HG02970 (cell line): ENCODE results near the gene ZNF679.
"Not testable (repeated sequence)": the region's sequence is repeated elsewhere in the genome, so short reads cannot be mapped to it uniquely, and the experiment has no call there.

ENCODE experiments used
- ATAC-seq: cut with Tn5 transposase; IDR thresholded peaks from one replicate; pipeline ENCODE4 v1.9.1; 2021; ENCODE audit warnings: mild to moderate bottlenecking, moderate library complexity, moderate number of reproducible peaks; ENCODE audit not compliant: unreplicated experiment, low FRiP score

Gene ZNF679

DNA sequence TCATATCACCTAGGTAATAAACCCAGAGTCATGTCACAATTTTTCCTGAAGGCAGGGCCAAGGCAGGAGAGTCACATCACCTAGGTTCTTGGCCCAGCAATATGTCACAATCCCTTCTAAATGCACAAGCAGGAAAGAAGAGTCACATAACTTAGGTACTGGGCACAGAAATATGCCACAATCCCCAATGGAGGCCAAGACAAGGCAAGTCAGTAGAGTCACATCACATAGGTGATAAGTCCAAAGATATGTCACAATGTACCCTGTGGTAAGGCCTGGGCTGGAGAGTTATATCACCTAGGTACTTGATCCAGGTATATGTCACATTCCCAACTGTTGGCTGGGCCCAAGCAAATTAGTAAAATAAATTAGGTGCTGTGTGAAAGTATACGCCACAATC, at the start of gene ZNF679:
TSS of gene ZNF679 (plus strand) at position 301 of the 400 bp plus-strand sequence. CDS start 20,644 bp downstream, outside the sequence.
- not testable (repeated sequence) for ATAC-seq

DNA sequence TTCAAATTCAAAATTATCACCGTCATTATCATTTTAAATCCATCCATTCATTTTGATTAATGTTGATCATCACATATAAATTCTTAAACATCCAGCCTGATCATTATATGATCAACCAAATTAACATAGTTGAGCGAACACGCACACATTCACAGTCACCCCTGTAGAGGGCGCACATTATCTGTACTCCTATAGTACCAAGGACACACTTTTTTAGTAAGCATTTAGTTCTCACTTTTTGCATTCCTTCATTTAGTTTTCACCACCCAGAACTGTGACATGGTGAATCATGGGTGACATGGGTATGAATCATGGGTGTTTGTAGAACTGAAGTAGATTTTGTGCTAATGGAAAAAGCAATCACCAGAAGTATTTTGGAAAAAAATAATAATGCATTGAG, 47.3 kb upstream of the ZNF679 start:
- no peak for ATAC-seq

DNA sequence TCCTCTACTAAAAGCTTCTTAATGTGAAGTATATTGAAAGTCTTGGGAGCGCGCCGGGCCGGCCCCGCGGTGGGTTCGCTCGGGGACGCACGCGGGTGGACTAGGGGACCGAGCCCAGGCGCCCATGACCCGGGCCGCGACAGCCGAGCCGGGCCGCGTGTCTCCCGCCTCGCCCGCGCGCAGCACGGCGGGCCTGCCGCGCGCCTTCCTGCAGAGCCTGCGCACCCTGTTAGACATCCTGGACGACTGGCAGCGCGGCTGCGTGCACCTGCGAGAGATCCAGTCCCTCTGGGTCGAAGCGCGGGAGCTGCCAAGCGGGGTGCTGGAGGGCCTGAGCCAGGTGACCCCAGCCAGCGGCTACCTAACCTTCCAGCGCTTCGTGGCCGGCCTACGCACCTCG, 46.7 kb upstream of the ZNF679 start:
- no peak for ATAC-seq

DNA sequence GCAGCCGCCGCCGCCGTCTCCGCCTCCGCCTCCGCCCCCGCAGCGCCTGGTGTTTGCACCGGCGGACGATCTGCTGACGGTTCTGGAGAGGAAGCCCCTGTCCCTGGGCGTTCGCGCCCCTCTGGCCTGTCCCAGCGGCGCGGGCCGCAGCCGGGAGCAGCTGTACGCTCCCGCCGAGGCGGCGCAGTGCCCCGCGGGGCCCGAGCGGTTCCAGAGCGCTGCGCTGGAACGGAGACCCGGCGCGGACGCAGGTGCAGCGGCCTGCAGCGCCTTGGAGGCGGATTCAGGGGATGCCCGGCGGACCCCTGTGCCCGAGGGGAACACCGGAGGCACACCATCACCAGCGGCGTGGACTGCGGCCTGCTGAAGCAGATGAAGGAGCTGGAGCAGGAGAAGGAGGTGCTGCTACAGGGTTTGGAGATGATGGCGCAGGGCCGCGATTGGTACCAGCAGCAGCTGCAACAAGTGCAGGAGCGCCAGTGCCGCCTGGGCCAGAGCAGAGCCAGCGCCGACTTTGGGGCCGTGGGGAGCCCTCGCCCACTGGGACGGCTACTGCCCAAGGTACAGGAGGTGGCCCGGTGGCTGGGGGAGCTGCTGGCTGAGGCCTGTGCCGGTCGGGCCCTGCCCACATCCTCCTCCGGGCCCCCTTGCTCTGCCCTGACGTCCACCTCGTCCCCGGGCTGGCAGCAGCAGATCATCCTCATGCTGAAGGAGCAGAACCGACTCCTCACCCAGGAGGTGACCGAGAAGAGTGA, 46.1 kb upstream of the ZNF679 start:
- no peak for ATAC-seq

DNA sequence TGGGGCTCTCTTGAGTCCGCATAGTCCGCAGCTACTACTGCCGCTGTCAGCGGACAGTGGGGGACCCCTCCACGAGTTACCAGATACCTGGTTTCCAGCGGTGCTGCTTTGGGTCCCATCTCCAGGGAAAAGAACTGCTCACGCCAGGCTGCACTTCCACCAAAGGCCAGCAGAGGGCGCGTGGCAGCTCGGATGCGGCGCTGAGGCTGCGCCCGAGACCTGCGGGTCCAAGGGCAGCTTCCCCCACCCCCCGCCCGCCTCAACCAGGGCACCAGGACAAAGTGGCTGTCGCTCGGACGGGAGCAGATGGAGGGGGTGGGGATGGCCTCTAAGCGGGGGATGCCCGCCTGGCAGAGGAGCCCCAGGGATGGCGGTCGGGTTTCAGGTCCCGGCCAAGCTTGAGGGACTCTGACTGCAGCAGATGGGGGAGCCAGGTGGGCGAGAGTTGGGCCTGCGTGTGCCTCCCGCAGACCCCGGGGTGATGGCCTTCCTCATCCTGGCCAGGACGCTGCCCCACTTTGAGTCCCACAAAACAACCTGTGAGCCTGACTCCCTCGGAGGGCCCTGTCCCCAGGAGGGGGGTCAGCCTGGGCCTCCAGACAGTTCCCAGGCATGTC, 45.0 kb upstream of the ZNF679 start:
- ATAC-seq = no peak

DNA sequence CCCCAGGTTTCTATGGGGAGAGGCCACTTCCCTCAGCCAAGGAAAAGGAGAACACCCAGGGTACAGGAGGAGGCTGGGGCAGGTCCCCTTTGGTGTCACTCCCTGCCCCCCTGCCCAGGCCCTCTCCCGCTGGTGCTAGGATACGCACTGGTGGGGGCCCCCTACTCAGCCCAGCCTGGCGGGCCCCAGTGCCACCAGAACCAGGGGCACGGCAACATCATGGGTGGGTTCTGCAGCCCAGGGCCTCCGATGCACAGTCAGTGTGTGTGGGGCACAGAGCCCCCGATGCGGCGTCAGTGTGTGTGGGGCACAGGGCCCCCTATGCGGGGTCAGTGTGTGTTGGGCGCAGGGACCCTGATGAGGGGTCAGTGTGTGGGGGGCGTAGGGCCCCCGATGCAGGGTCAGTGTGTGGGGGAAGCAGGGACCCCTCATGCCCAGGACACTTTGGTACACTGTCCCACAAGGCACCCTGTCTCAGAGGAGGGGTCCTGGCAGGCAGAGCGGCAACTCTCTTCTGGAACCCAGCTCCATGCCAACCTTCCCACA, 44.4 kb upstream of the ZNF679 start:
- ATAC-seq = no peak

DNA sequence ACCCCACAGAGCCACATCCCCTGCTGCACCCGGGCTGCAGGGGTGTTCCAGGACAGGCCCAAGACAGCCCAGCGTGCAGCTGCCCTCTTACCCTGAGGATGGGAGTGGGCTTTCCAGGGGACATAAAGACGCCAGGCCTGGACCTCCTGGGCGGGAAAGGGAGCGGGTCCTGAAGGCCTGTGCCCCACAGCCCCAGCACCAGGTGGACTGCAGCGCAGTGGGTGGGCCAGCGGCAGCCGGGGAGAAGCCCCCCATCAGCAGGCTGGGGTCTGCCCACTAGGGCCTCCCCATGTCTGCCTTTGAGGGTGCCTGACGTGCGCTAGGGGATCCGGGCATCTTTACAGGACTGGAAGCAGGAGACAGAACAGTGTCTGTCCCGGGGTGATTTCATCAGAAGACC, 43.9 kb upstream of the ZNF679 start:
- no peak for ATAC-seq

DNA sequence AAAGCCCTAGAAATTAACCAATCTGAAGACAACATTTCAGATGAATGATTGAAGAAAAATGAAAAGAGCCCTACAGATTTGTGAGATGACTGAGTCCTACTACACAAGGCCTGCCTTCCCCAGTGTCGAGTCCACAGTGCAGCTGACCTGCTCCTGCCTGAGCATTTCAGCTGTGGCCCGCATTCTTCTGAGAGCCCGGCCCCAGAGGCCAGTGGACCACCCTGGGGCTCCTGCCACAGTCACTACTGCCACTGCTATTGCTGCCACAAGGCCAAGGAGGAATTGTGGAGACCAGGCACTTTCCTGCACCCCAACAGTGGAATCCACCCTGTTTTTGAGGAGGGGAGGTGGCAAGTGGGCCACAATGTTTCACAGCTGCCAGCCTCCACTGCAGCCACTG, 40.9 kb upstream of the ZNF679 start:
- ATAC-seq = no peak

DNA sequence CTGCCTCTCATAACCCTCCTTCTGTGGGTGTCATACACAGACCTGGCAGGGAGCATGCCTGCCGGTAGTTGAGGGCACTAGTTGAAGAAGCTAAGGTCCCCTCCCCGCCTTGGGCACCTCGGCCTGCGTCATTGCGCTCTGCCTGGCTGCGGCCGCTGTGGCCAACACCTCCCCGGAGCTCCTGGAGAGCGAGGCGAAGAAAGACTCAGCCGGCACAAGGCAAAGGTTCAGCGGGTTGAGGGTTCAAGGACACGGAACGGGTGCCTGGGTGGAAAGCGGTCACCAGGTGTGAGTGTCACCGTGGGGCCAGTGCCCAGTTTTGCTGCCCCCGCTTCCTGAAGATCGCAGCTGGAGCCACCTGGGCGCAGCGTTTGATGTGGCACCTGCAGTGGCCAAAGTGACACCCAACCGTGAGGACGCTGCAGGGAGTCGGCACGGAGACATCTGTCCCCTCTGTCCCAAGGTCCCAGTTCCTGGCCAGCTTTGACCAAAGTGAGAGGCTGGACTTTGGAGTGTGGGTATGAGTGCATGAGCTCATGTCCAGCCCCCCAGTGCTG, 36.0 kb upstream of the ZNF679 start:
- ATAC-seq = no peak

DNA sequence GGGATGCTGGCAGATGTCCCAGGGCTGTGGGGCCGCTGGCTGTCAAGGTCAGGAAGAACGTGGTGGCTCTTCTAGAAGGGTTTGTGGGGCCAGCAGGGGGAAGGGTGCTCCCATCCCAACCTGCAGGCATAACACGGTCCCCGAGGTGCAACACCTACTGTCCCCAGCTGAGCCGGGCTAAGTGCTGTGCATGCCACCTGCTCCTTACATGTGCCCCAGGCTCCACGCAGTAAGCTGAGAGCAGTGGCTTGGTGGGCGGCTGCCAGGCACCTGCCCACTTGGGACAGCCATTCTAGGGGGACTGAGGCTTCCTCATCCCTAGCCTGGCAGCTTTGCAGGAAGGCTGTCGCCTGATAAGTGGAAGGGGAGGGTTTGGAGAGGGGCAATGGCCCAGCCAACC, 35.5 kb upstream of the ZNF679 start:
- ATAC-seq = no peak

DNA sequence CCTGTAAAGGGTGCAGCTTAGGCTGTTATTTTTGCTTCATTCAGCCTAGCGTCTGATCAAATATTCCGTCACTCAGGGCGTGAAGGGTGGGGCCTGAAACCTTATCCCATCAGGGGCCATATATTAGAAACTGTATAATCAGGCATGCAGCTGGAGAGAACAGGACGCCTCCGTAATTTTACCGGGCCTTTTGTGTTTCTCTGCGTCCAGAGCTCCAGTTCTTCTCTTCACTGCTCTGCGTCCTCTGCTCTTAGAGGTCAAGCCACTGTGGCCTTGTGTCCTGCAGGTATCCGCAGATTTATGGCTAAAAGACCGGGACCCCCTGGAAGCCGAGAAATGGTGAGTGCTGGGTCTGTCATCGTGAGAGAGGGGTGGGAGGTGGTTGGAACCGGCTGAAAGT, 21.4 kb upstream of the ZNF679 start, which contains the start of gene ZNF735:
TSS of gene ZNF735 (plus strand) at position 301 of the 400 bp plus-strand sequence. CDS start at position 301, 0 bp downstream.
- ATAC-seq = no peak

DNA sequence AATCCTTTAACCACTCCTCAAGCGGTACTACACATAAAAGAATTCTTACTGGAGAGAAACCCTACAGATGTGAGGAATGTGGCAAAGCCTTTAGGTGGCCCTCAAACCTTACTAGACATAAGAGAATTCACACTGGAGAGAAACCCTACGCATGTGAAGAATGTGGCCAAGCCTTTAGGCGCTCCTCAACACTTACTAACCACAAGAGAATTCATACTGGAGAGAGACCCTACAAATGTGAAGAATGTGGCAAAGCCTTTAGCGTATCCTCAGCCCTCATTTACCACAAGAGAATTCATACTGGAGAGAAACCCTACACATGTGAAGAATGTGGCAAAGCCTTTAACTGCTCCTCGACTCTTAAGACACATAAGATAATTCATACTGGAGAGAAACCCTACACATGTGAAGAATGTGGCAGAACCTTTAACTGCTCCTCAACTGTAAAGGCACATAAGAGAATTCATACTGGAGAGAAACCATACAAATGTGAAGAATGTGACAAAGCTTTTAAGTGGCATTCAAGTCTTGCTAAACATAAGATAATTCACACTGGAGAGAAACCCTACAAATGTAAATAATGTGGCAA, 8.5 kb upstream of the ZNF679 start:
- ATAC-seq = not testable (repeated sequence)

DNA sequence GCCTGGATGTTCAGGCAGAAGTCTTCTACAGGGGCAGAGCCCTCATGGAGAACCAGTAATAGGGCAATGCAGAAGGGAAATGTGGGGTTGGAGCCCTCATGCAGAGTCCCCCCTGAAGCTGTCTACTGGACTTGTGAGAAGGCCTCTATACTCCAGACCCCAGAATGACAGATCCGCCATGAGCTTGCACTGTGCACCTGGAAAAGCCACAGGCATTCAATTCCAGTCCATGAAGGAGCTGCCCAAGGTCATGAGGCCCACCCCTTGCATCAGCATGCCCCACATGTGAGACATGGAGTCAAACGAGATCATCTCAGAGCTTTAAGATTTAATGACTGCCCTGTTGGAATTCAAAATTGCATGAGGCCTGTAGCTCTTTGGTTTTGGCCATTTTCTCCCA, 4.9 kb upstream of the ZNF679 start:
- ATAC-seq = no peak

DNA sequence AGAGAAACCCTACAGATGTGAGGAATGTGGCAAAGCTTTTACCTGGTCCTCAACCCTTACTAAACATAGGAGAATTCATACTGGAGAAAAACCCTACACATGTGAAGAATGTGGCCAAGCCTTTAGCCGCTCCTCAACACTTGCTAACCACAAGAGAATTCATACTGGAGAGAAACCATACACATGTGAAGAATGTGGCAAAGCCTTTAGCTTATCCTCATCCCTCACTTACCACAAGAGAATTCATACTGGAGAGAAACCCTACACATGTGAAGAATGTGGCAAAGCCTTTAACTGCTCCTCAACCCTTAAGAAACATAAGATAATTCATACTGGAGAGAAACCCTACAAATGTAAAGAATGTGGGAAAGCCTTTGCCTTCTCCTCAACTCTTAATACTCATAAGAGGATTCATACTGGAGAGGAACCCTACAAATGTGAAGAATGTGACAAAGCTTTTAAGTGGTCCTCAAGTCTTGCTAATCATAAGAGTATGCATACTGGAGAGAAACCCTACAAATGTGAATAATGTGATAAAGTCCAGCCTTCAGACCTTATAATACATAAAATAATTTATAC, 38.2 kb downstream of the ZNF679 start:
- no peak for ATAC-seq

DNA sequence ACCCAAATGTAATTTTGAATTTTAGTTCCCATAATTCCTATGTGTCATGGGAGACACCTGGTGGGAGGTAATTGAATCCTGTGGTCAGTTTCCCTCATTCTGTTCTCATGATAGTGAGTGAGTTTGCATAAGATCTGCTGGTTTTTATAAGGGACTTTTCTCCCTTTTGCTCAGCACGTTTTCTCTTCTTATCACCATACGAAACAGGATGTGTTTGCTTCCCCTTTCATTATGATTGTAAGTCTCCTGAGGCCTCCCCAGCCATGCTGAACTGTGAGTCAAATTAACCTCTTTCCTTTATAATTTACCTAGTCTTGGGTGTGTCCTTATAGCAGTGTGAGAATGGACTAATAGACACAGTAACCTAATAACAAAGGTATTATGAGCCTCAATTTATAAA, 49.4 kb downstream of the ZNF679 start:
- no peak for ATAC-seq

DNA sequence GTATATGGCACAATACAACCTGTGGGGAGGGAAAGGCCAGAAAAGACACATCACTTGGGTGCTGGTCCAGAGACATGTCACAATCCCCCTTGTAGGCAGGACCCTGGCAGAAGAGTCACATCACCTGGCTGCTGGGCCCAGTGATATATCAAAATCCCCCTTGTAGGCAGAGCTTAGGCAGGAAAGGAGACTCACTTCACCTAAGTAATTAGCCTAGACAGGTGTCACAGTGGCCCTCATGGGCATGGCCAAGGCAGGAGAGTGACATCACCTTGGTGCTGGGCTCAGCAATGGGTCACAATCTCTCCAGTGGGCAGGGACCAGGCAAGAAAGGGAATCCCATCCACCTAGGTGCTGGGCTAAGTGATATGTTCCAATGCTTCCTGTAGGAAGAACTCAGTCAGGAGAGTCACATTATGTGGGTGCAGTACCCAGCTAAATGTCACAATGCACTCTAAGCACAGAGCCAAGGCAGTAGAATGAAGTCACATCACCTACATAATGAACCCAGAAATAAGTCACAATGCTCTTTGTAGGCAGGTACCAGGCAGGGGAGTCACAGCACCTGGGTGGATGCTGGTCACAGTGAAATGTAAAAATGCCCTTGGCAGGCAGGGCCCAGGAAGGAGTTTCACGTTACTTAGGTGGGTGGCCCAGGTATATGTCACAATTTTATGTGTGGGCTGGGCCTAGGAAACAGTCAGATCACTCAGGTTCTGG, 66.6 kb downstream of the ZNF679 start:
- no peak for ATAC-seq

DNA sequence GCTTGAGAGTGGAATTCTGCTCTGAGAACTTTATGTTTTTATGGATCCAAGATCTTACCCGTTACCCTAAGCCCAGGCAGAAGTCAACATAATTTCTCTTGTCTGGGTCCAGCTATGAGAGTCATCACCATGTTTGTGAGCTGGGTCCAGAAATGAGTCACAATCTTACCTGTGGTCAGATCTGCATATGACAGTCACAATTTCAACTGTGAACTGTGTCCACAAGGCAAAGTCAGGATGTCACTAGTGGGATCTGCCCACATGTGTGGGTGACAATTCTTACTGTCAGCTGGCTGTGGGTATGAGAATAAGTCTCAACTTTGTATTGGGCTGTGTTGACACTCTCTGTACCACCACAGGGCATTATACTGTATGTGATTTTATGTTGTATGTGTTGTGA, 69.1 kb downstream of the ZNF679 start:
- ATAC-seq = not testable (repeated sequence)

DNA sequence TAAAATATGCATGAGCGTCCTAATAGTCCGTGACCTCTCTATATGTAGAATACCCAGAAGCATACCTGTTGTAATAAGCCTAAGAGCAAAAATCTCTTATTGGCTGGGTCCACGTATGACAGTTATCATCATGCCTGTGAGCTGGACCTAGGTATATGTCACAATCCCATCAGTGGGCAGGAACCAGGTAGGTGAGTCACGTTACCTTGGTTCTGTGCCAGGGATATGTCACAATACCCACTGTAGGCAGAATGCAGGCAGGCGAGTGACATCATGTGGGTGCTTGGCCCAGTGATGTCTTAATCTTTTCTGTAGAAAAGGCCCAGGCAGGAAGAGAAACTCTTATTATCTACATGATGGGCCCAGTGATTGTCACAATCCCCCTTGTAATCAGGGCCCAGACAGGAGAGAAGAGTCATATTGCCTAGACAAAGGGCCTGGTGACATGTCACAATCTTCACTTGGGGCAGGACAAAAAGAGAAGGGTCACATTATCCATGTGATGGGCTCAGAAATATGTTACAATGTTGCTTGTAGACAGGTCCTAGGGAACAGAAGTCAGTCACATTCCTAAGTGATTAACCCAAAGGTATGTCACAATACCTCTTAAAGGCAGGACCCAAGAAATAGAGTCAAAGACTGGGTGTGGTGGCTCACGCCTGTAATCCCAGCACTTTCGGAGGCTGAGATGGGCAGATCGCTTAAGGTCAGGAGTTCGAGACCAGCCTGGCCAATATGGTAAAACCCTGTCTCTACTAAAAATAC, 72.5 kb downstream of the ZNF679 start:
- ATAC-seq = no peak

DNA sequence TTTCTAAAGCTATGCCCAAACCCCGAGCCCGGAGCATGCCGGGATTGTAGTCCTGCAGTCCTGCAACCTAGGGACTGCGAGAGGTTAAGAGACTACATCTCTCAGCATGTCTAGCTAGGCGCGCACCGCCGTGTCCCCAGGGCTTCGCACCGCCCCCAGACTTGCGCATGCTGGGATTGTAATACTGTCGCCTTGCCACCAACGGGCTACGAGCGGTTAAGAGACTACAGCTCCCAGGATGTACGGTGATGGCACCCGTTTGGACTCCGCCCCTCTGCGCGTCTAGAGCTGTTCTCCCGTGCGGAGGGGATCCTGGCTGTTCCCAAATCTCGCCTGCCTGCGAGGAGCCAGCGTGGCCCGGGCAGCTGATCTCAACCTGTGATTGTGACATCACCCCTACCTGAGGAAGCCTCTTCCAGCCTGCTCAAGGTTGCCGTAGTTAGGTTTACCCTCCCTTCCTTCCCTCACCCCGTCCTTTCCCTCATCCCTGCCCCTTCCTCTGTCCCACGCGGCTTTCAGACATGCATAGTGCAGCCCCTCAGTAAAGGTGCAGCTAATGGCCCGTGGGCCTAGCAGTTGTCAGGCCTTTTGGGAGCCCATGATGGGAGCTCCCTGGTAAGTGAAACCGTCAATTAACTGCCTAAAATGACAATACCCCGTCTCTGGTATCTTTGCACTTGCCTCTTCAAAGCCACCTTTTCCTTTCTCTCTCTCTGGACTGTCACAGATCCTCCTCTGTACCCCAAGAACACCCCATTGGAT, 79.2 kb downstream of the ZNF679 start:
- peak; percentile 99 for ATAC-seq
